Measurements from ENCODE around the gene PTMS. TPM values are rescaled to one million over a fixed set of nuclear protein-coding genes. Genes with fewer than 3 reads are reported as not detected.
A peak's percentile ranks its signal among the peaks of the same experiment; 100 is the strongest.

The PTMS gene
- total and polyA plus RNA-seq, 9 of the 15 experiments (the other 6 are each of a cell fraction or from before 2014, with no cell fraction given), result 5.1 to 287 (median 78.5) TPM

GRCh38 chr12:6778574-6779550 is 12.7 kb downstream of the PTMS start (continued):
- TF ChIP-seq THAP12 (CRISPR knock-in tag; IDR thresholded peaks at IDR 0.05) (no peak), STAT5A (IDR thresholded peaks at IDR 0.05; ENCODE audit: borderline replicate concordance, low read length) (no peak), NR0B1 (IDR thresholded peaks at IDR 0.05; ENCODE audit: partially characterized antibody) (no peak), MBD2 (IDR thresholded peaks at IDR 0.05; ENCODE audit: borderline replicate concordance, low read depth) (no peak), ZNF431 (CRISPR knock-in tag; IDR thresholded peaks at IDR 0.05) (no peak), ZNF707 (CRISPR knock-in tag; conservative IDR thresholded peaks at IDR 0.05) (no peak), ZNF133 (CRISPR knock-in tag; IDR thresholded peaks at IDR 0.05) (no peak), ZNF695 (CRISPR knock-in tag; IDR thresholded peaks at IDR 0.05) (no peak), RBM22 (IDR thresholded peaks at IDR 0.05; ENCODE audit: low read depth, low read length, poor library complexity, severe bottlenecking) (no peak), TOE1 (IDR thresholded peaks at IDR 0.05; ENCODE audit: borderline replicate concordance) (peak; percentile 55; the same call in 1 of the 2 replicates), TOE1 (CRISPR knock-in tag; IDR thresholded peaks at IDR 0.05; ENCODE audit: borderline replicate concordance, low read depth) (no peak; the same call in 1 of the 2 replicates), ZNF445 (CRISPR knock-in tag; IDR thresholded peaks at IDR 0.05; ENCODE audit: low read depth) (no peak), PBX2 (CRISPR knock-in tag; IDR thresholded peaks at IDR 0.05; ENCODE audit: low read depth) (no peak), PBX2 (tag; conservative IDR thresholded peaks at IDR 0.05; ENCODE audit: low read depth) (no peak), BRF2 (IDR thresholded peaks at IDR 0.05; ENCODE audit: borderline replicate concordance, insufficient read depth, insufficient read length) (no peak)

Data from K562 (cell line).